ENCODE data around the gene APOLD1.

Gene APOLD1

DNA sequence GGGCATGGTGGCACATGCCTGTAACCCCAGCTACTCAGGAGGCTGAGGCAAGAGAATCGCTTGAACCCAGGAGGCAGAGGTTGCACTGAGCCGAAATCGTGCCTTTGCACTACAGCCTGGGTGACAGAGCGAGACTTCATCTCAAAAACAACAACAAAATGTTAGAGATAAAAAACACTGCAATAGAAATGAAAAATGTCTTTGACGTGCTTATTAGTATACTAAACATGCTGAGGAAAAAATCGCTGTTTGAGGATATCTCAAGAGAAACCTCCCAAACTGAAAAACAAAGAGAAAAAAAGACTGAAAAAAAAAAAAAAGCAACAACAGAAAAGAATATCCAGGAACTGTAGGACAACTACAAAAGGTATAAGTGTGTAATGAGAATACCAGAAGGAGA lies 15.2 kb upstream of the APOLD1 start:
- TF ChIP-seq SIN3A (IDR thresholded peaks at IDR 0.05; ENCODE audit: borderline replicate concordance, insufficient read depth, low read length) (no peak), TAF1 (IDR thresholded peaks at IDR 0.05; ENCODE audit: borderline replicate concordance, insufficient read depth, low read length) (no peak)
- TF ChIP-seq, protein P1, sequence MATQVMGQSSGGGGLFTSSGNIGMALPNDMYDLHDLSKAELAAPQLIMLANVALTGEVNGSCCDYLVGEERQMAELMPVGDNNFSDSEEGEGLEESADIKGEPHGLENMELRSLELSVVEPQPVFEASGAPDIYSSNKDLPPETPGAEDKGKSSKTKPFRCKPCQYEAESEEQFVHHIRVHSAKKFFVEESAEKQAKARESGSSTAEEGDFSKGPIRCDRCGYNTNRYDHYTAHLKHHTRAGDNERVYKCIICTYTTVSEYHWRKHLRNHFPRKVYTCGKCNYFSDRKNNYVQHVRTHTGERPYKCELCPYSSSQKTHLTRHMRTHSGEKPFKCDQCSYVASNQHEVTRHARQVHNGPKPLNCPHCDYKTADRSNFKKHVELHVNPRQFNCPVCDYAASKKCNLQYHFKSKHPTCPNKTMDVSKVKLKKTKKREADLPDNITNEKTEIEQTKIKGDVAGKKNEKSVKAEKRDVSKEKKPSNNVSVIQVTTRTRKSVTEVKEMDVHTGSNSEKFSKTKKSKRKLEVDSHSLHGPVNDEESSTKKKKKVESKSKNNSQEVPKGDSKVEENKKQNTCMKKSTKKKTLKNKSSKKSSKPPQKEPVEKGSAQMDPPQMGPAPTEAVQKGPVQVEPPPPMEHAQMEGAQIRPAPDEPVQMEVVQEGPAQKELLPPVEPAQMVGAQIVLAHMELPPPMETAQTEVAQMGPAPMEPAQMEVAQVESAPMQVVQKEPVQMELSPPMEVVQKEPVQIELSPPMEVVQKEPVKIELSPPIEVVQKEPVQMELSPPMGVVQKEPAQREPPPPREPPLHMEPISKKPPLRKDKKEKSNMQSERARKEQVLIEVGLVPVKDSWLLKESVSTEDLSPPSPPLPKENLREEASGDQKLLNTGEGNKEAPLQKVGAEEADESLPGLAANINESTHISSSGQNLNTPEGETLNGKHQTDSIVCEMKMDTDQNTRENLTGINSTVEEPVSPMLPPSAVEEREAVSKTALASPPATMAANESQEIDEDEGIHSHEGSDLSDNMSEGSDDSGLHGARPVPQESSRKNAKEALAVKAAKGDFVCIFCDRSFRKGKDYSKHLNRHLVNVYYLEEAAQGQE (IDR thresholded peaks at IDR 0.05; ENCODE audit: insufficient read depth in 1 of 2, low read depth in 2 of 2, low read length in 2 of 2) = no peak

DNA sequence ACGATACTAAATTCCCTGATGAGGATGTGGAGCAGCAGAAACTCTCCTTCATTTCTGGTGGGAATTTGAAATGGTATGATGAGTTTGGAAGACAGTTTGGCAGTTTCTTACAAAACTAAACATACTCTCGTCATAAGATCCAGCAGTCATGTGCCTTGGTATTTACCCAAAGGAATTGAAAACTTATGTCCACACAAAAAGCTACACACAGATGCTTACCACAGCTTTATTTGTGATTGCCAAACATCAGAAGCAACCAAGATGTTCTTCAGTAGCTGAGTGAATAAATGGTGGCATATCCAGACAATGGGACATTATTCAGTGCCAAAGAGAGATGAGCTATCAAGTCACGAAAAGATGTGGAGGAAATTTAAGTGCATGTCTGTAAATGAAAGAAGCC lies 10.7 kb upstream of the APOLD1 start:
- no peak for TF ChIP-seq TAF1 (IDR thresholded peaks at IDR 0.05; ENCODE audit: borderline replicate concordance, insufficient read depth, low read length)
- TF ChIP-seq, protein P1 (IDR thresholded peaks at IDR 0.05; ENCODE audit: insufficient read depth in 1 of 2, low read depth in 2 of 2, low read length in 2 of 2) = no peak
- no peak for TF ChIP-seq FOXP2 (optimal IDR thresholded peaks at IDR 0.05; ENCODE audit: borderline replicate concordance, extremely low read depth, extremely low read length, insufficient read depth)
- TF ChIP-seq SIN3A (IDR thresholded peaks at IDR 0.05; ENCODE audit: borderline replicate concordance, insufficient read depth, low read length) = no peak
- no peak for TF ChIP-seq POLR2AphosphoS5 (IDR thresholded peaks at IDR 0.05; ENCODE audit: low read depth, low read length)

DNA sequence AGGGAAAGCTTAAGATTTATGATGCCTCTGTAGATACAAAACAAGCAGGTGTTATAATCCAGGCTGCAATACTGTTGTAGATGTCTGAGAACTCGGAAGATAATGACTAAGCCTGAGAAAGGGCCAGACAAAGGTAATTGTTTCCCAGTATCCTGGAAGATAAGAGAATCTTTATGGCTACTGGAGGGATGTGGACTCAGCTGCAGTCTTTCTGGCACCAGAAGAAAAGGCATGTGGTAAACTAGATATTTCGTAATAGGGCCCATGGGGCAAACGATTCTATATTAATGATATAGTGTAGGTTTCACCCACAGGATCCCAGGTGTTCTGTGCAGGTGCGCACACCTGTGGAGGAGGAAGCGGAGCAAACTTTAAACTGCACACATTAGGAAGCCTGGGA lies 9.2 kb upstream of the APOLD1 start:
- TF ChIP-seq SIN3A (IDR thresholded peaks at IDR 0.05; ENCODE audit: borderline replicate concordance, insufficient read depth, low read length) (no peak), FOXP2 (optimal IDR thresholded peaks at IDR 0.05; ENCODE audit: borderline replicate concordance, extremely low read depth, extremely low read length, insufficient read depth) (no peak), POLR2AphosphoS5 (IDR thresholded peaks at IDR 0.05; ENCODE audit: low read depth, low read length) (no peak), TAF1 (IDR thresholded peaks at IDR 0.05; ENCODE audit: borderline replicate concordance, insufficient read depth, low read length) (no peak)
- TF ChIP-seq, protein P1 (IDR thresholded peaks at IDR 0.05; ENCODE audit: insufficient read depth in 1 of 2, low read depth in 2 of 2, low read length in 2 of 2) = no peak

DNA sequence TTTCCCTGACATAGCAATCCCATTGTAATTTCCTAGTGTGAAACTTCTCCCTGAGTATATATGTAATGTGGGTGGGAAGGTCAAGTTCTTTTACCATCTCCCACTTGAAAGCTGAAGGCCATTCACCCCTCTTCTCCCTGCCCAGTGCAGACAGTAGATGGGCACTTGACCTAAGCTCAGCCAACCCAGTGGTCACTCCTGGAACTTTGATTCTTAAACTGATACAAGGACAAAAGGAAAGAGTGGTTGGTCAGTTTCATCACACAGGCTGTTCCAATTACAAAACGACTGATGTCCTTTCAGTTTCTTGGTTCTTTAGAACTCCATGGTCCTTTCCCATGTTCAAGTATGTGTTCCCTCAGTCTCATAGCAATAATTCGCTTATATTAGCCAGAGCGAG lies 8.4 kb upstream of the APOLD1 start:
- no peak for TF ChIP-seq POLR2AphosphoS5 (IDR thresholded peaks at IDR 0.05; ENCODE audit: low read depth, low read length)
- TF ChIP-seq, protein P1 (IDR thresholded peaks at IDR 0.05; ENCODE audit: insufficient read depth in 1 of 2, low read depth in 2 of 2, low read length in 2 of 2) = no peak
- no peak for TF ChIP-seq FOXP2 (optimal IDR thresholded peaks at IDR 0.05; ENCODE audit: borderline replicate concordance, extremely low read depth, extremely low read length, insufficient read depth)
- TF ChIP-seq SIN3A (IDR thresholded peaks at IDR 0.05; ENCODE audit: borderline replicate concordance, insufficient read depth, low read length) = no peak
- TF ChIP-seq TAF1 (IDR thresholded peaks at IDR 0.05; ENCODE audit: borderline replicate concordance, insufficient read depth, low read length) = no peak

DNA sequence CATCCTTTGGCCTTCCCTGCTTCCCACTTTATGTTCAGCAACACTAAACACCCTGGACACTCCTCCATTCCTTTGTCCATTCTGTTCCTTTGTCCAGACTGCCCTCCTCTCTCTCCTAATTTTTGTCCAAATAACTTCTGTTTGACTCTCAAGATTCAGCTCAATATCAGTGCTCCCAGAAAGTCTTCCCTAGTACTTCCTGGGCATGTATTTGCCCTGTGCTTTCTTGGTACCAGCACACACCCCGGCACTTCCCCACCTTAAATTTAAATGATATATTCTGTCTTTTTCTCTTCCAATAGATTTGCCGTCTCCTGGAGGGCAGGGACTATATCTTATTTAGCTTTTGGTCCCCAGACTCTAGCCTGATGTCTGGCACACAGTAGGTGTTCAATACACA lies 6.5 kb upstream of the APOLD1 start:
- TF ChIP-seq POLR2AphosphoS5 (IDR thresholded peaks at IDR 0.05; ENCODE audit: low read depth, low read length) (no peak), SIN3A (IDR thresholded peaks at IDR 0.05; ENCODE audit: borderline replicate concordance, insufficient read depth, low read length) (no peak), TAF1 (IDR thresholded peaks at IDR 0.05; ENCODE audit: borderline replicate concordance, insufficient read depth, low read length) (no peak), FOXP2 (optimal IDR thresholded peaks at IDR 0.05; ENCODE audit: borderline replicate concordance, extremely low read depth, extremely low read length, insufficient read depth) (no peak)
- TF ChIP-seq, protein P1 (IDR thresholded peaks at IDR 0.05; ENCODE audit: insufficient read depth in 1 of 2, low read depth in 2 of 2, low read length in 2 of 2) = no peak
